ENCODE data around the gene LPAR5.

The LPAR5 gene

GRCh38 chr12:6570264-6570887, 65.4 kb downstream of the LPAR5 start:
- Mint-ChIP-seq H3K4me1 (peaks cover 49% of the 10 kb centered on the region), H3K36me3 (ENCODE audit: low read depth) (peaks cover 73% of the 10 kb centered on the region), H3K27ac (peak overlapping the region; percentile 33), H3K4me3 (peak overlapping the region; percentile 100), H3K9me3 (no peaks in the 10 kb centered on the region), H3K27me3 (no peaks in the 10 kb centered on the region)
- DNase-seq (peak; percentile 67), ATAC-seq (no peak)

DNA sequence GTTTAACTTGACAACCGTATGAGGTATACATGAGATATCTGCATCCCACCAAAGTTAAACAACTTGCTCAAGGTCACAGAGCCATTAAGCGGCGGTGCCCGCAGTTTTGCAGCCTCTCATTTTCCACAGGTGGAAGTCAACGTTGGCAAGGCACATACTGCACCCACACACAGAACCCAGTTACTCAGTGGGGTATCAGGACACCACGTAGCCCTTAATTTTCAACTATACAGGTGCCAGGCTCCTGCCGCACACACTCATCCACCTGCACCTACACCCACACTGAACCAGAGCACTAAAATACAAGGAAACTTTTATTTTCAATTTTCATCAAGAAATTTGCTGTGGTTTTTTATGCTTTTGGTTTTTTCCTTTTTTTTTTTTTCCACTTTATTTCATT, 66.0 kb downstream of the LPAR5 start:
- Mint-ChIP-seq H3K27ac (peak overlapping the region; percentile 37), H3K4me3 (peak overlapping the region; percentile 100), H3K36me3 (ENCODE audit: low read depth) (peaks cover 74% of the 10 kb centered on the region), H3K9me3 (no peaks in the 10 kb centered on the region), H3K27me3 (no peaks in the 10 kb centered on the region), H3K4me1 (peaks cover 50% of the 10 kb centered on the region)
- no peak for ATAC-seq
- DNase-seq: no peak

DNA sequence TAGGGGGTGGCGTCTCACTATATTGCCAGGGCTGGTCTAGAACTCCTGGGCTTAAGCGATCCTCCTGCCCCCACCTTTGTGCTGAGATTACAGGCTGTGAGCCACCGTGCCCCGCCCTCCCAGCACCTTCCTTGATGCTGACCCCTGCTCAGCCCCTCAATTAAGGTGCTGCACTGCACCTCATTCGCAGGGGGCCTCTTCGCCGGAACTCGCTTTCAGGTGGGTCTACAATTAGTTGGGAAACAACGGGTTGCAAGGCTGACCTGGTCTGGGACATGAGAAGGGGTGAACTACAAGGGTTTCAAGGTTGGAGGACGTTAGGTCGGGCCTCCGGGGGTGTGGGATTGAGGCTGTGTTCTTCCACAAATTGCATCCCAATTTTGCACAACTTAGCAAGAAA, 66.4 kb downstream of the LPAR5 start:
- H3K27ac Mint-ChIP-seq: peak overlapping the region; percentile 37
- H3K4me3 Mint-ChIP-seq: peak overlapping the region; percentile 100
- H3K4me1 Mint-ChIP-seq: peaks cover 50% of the 10 kb centered on the region
- H3K27me3 Mint-ChIP-seq: no peaks in the 10 kb centered on the region
- H3K9me3 Mint-ChIP-seq: no peaks in the 10 kb centered on the region
- DNase-seq (no peak), ATAC-seq (no peak)
- peaks cover 72% of the 10 kb centered on the region for H3K36me3 Mint-ChIP-seq (ENCODE audit: low read depth)
